ENCODE measurements around the gene MPST. TPM values are rescaled to one million over a fixed set of nuclear protein-coding genes. Genes with fewer than 3 reads are reported as not detected.

The MPST gene
- total and polyA plus RNA-seq, 9 donors = 44.4 to 64.0 (median 52.4) TPM

DNA sequence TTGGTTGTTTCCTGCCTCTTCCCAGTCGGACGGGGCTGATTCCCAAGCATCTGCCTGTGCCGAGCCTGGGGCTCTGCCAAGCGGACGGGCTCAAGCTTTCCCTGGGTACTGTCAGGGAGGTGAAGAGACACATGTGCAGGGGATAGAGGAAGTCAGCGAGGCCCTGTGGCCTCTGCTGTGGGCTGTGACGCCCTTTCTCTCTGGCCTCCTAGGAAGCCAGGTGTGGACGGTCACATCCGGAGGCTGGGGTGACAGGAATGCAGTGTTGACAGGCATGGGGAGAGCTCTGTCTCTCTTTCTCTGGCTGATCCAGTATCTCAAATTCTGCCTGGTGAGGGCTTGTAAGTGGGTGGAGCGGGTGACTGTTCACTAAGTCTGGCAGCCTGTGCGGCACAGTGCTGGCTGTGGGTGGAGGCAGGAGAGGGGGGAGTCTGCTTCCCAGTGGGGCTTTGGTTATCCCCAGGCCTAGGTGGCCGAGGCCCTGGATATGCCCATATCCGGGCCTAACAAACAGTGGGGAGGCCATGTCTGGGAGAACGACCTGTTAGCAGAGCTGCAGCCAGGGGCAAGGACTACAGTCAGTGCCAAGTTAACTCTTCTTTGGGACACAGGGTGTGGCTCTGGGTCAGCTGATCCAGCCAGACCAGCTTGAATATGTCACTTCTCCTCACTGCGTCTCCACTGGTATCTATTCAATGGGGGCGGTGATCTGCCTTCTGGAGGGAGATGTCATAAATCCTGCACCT, 33.9 kb downstream of the MPST start:
- Histone ChIP-seq H3K27ac (ENCODE audit: low read length) (peak overlapping the region; percentile 75), H3K36me3 (ENCODE audit: control insufficient read depth, insufficient read depth, low read length) (peaks cover 28% of the 10 kb centered on the region)

DNA sequence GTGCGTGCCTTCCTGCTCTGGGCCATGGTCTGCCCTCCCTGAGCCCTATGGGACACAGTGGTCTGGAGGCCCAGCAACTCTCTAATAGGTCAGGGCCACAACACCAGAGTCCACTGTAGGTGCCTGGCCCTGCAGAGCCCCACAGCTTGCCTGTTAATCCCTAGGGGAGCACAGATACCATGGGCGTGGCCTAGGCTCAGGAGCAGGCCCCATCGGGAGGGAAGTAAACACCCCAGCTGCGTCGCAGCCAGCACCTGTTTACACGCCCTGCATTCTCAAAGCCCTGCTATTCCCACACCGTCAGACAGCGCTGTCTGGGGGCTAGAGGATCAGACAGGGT, 34.5 kb downstream of the MPST start:
- Histone ChIP-seq H3K4me1 (ENCODE audit: control insufficient read depth, insufficient read depth, low read length) (peaks cover 28% of the 10 kb centered on the region), H3K27me3 (ENCODE audit: control insufficient read depth, insufficient read depth, low read length) (no peaks in the 10 kb centered on the region), H3K4me3 (ENCODE audit: low read length) (no peak overlapping the region), H3K9me3 (replicated peaks; ENCODE audit: control insufficient read depth, low read depth, low read length) (no peaks in the 10 kb centered on the region), H3K36me3 (ENCODE audit: control insufficient read depth, insufficient read depth, low read length) (peaks cover 33% of the 10 kb centered on the region), H3K27ac (ENCODE audit: low read length) (peak overlapping the region; percentile 75)
- 75% methylated on average over 6 of the region's 8 CpGs for WGBS (ENCODE audit: insufficient coverage)
- DNase-seq = peak; percentile 53

More for the DNA sequence above, 33.9 kb downstream of the MPST start:
- 69% methylated on average over 13 of the region's 16 CpGs for WGBS (ENCODE audit: insufficient coverage)
- no peaks in the 10 kb centered on the region for H3K9me3 ChIP-seq (replicated peaks; ENCODE audit: control insufficient read depth, low read depth, low read length)
- no peak overlapping the region for H3K4me3 ChIP-seq (ENCODE audit: low read length)
- DNase-seq = peak; percentile 48
- H3K4me1 ChIP-seq (ENCODE audit: control insufficient read depth, insufficient read depth, low read length) = peaks cover 28% of the 10 kb centered on the region
- H3K27me3 ChIP-seq (ENCODE audit: control insufficient read depth, insufficient read depth, low read length) = no peaks in the 10 kb centered on the region

DNA sequence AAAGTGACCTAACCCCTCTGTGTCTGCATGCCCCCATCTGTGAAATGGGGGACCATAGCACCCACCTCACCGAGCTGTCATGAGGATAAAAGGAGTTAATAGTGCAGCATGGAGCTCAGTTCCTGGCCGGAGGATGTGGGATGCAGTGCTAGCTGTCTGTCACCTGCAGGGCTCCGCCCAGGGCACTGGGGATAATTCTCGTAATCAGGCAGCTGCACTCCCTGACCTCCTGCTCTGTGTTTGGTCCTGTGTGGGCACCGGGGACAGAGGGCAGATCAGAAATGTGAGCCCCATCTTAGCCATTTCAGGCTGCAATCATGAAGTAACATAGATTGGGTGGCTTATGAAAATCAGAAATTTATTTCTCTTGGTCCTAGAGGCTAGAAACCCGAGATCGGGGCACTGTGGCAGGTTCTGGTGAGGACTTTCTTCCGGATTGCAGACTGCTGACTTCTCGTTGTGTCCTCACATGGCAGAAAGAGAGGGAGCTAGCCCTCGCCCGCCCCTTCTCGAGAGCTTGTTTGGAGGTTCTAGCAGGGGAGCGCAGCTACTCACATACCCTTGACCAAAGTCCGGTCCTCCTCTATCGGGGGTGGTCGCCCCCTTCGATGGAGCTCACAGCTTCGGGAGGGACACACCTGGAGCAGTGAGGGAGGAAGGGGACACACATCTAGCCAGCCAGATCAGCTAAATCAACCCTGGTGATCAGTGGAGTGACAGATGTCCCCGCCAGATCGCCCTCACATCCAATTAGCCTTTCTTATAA, 35.2 kb downstream of the MPST start:
- no peak for DNase-seq
- 83% methylated on average over 16 of the region's 20 CpGs for WGBS (ENCODE audit: insufficient coverage)
- Histone ChIP-seq H3K4me1 (ENCODE audit: control insufficient read depth, insufficient read depth, low read length) (peaks cover 28% of the 10 kb centered on the region), H3K4me3 (ENCODE audit: low read length) (no peak overlapping the region), H3K9me3 (replicated peaks; ENCODE audit: control insufficient read depth, low read depth, low read length) (no peaks in the 10 kb centered on the region), H3K27ac (ENCODE audit: low read length) (peak overlapping the region; percentile 75), H3K36me3 (ENCODE audit: control insufficient read depth, insufficient read depth, low read length) (peaks cover 36% of the 10 kb centered on the region), H3K27me3 (ENCODE audit: control insufficient read depth, insufficient read depth, low read length) (no peaks in the 10 kb centered on the region)

DNA sequence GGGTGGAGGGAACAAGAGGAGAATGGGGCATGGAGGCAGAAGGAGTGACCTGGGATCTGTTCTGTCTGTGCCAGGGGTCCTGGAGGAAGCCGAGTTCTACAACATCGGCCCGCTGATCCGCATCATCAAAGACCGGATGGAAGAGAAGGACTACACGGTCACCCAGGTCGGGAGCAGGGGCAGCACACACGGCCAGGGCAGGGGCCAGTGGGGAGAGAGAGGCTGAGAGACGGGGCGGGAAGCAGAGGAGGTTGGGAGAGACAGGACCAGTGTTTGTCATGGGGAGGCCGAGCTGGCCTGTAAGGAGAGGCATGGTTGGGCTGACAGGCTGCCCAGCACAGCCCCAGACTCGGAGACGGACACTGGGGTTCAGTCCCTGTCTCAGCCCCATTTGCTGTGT, 36.7 kb downstream of the MPST start:
- no peak for DNase-seq
- Histone ChIP-seq H3K9me3 (replicated peaks; ENCODE audit: control insufficient read depth, low read depth, low read length) (no peaks in the 10 kb centered on the region), H3K27ac (ENCODE audit: low read length) (no peak overlapping the region), H3K4me3 (ENCODE audit: low read length) (no peak overlapping the region), H3K27me3 (ENCODE audit: control insufficient read depth, insufficient read depth, low read length) (no peaks in the 10 kb centered on the region), H3K4me1 (ENCODE audit: control insufficient read depth, insufficient read depth, low read length) (peaks cover 28% of the 10 kb centered on the region), H3K36me3 (ENCODE audit: control insufficient read depth, insufficient read depth, low read length) (peaks cover 46% of the 10 kb centered on the region)
- WGBS (ENCODE audit: insufficient coverage) = 92% methylated on average over 13 of the region's 13 CpGs

DNA sequence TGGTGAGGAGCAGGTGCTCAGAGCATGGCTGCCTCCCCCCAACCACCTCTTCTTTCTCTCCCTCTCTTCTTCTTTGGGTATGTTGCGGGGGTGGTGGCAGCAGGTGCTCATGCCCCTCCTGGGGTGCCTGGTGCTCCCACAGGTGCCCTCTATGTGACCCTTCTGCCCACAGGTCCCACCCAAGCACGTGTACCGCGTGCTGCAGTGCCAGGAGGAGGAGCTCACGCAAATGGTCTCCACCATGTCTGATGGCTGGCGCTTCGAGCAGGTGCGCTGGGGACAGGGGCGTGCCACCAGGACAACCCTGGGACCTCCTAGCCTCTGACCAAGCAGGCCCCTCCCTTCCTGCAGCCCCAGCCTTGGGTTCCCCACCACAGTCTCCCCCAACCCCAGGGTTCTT, 37.7 kb downstream of the MPST start:
- 87% methylated on average over 9 of the region's 9 CpGs for WGBS (ENCODE audit: insufficient coverage)
- no peak overlapping the region for H3K27ac ChIP-seq (ENCODE audit: low read length)
- H3K4me3 ChIP-seq (ENCODE audit: low read length) = no peak overlapping the region
- no peaks in the 10 kb centered on the region for H3K9me3 ChIP-seq (replicated peaks; ENCODE audit: control insufficient read depth, low read depth, low read length)
- peaks cover 25% of the 10 kb centered on the region for H3K4me1 ChIP-seq (ENCODE audit: control insufficient read depth, insufficient read depth, low read length)
- no peak for DNase-seq
- no peaks in the 10 kb centered on the region for H3K27me3 ChIP-seq (ENCODE audit: control insufficient read depth, insufficient read depth, low read length)
- peaks cover 46% of the 10 kb centered on the region for H3K36me3 ChIP-seq (ENCODE audit: control insufficient read depth, insufficient read depth, low read length)

GRCh38 chr22:37057796-37058510, 38.4 kb downstream of the MPST start:
- no peaks in the 10 kb centered on the region for H3K27me3 ChIP-seq (ENCODE audit: control insufficient read depth, insufficient read depth, low read length)
- H3K4me3 ChIP-seq (ENCODE audit: low read length) = no peak overlapping the region
- H3K4me1 ChIP-seq (ENCODE audit: control insufficient read depth, insufficient read depth, low read length) = peaks cover 23% of the 10 kb centered on the region
- no peaks in the 10 kb centered on the region for H3K9me3 ChIP-seq (replicated peaks; ENCODE audit: control insufficient read depth, low read depth, low read length)
- no peak overlapping the region for H3K27ac ChIP-seq (ENCODE audit: low read length)
- peaks cover 46% of the 10 kb centered on the region for H3K36me3 ChIP-seq (ENCODE audit: control insufficient read depth, insufficient read depth, low read length)
- DNase-seq = no peak
- 87% methylated on average over 10 of the region's 12 CpGs for WGBS (ENCODE audit: insufficient coverage)

DNA sequence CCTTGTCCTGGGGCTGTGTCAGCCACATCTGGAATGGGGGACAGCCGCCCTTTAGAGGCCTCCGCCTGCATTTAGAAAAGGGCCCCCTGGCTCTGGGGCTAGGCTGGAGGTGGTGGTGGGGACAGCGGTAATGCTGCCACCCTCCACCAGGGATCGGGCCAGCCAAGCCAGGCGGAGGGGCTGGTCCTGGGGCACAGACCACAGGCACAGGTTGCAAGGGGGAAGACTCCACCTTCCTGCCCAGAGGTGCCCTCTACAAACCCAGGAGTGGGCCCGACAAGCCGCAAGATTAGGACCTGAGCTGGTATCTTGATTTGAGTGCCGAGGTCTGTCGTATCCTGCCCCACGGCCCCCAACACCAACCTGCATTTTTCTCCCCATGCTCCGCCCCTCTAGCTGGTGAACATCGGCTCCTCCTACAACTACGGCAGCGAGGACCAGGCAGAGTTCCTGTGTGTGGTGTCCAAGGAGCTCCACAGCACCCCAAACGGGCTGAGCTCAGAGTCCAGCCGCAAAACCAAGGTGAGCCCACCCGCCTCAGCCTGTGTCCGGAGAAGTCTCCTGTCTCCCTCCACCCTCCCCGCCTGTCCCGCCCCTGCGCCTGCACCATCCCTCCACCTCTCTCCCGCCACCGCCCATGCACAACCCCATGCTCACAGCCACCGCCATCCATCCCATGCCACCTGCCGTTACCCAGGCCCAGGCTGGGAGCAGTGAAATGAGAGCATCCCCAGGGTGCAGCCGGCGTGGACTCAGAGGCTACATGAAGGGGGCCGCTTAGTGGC, 39.6 kb downstream of the MPST start:
- Histone ChIP-seq H3K36me3 (ENCODE audit: control insufficient read depth, insufficient read depth, low read length) (peaks cover 46% of the 10 kb centered on the region), H3K9me3 (replicated peaks; ENCODE audit: control insufficient read depth, low read depth, low read length) (no peaks in the 10 kb centered on the region), H3K4me3 (ENCODE audit: low read length) (no peak overlapping the region), H3K27me3 (ENCODE audit: control insufficient read depth, insufficient read depth, low read length) (no peaks in the 10 kb centered on the region), H3K4me1 (ENCODE audit: control insufficient read depth, insufficient read depth, low read length) (peaks cover 15% of the 10 kb centered on the region), H3K27ac (ENCODE audit: low read length) (no peak overlapping the region)
- DNase-seq = no peak
- WGBS (ENCODE audit: insufficient coverage) = 91% methylated on average over 21 of the region's 28 CpGs

DNA sequence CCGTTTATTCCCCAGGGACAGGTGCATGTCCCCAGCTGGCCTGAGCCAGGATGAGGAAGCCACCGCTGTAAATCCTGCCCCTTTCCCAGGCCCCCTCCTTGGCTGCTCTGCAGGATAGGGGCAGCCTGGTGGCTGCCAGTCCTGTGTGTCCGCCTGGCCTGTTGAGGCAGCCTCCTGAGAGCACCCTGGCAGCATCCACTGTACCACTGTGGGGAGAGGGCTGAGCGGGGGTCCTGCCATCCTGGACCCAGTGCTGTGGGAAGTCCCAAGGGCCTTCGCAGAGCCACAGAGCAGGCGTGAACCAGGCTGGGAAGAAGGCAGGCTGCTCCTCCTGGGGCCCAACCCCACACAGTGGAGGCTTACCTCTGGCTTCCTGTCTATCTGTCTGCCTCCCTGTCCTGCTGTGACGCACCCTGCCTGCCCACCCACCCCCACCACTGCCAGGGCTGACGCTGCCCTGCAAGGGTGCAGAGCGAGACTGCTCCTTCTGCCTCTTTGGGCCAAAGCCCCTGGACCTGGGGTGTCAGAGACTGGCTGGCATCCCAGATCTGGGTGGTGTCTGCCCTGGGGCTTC, 40.4 kb downstream of the MPST start:
- peaks cover 10% of the 10 kb centered on the region for H3K4me1 ChIP-seq (ENCODE audit: control insufficient read depth, insufficient read depth, low read length)
- peaks cover 46% of the 10 kb centered on the region for H3K36me3 ChIP-seq (ENCODE audit: control insufficient read depth, insufficient read depth, low read length)
- H3K9me3 ChIP-seq (replicated peaks; ENCODE audit: control insufficient read depth, low read depth, low read length) = no peaks in the 10 kb centered on the region
- H3K4me3 ChIP-seq (ENCODE audit: low read length) = no peak overlapping the region
- H3K27me3 ChIP-seq (ENCODE audit: control insufficient read depth, insufficient read depth, low read length) = no peaks in the 10 kb centered on the region
- DNase-seq = no peak
- no peak overlapping the region for H3K27ac ChIP-seq (ENCODE audit: low read length)
- WGBS (ENCODE audit: insufficient coverage) = 71% methylated on average over 7 of the region's 9 CpGs

- 73% methylated on average over 18 of the region's 28 CpGs for WGBS (ENCODE audit: insufficient coverage)
- H3K36me3 ChIP-seq (ENCODE audit: control insufficient read depth, insufficient read depth, low read length) = peaks cover 36% of the 10 kb centered on the region
Observed at GRCh38 chr22:37060801-37061610, 41.5 kb downstream of the MPST start.

More at GRCh38 chr22:37060801-37061610, 41.5 kb downstream of the MPST start:
- H3K9me3 ChIP-seq (replicated peaks; ENCODE audit: control insufficient read depth, low read depth, low read length) = no peaks in the 10 kb centered on the region
- H3K4me1 ChIP-seq (ENCODE audit: control insufficient read depth, insufficient read depth, low read length) = peaks cover 10% of the 10 kb centered on the region
- no peak overlapping the region for H3K4me3 ChIP-seq (ENCODE audit: low read length)
- H3K27me3 ChIP-seq (ENCODE audit: control insufficient read depth, insufficient read depth, low read length) = no peaks in the 10 kb centered on the region
- DNase-seq = no peak
- H3K27ac ChIP-seq (ENCODE audit: low read length) = no peak overlapping the region

Data from muscle of leg (tissue), 11 donors.